Upper lobe of right lung (tissue), 1 donor: ENCODE results near the gene PPP6R3. TPM values are rescaled to one million over a fixed set of nuclear protein-coding genes. Genes with fewer than 3 reads are reported as not detected.
"Not testable (repeated sequence)": the region's sequence is repeated elsewhere in the genome, so short reads cannot be mapped to it uniquely, and the experiment has no call there.

Experiments
- ATAC-seq: fragments of 200-7000 bp; cut with Tn5 transposase; one replicate; pipeline ENCODE4 v1.9.1; 2020; ENCODE audit warnings: mild to moderate bottlenecking, moderate library complexity
- DNase-seq: peaks from one replicate; pipeline ENCODE4 v3.0.0-alpha.2; 2020
- H3K27ac ChIP-seq: fragments of 200-600 bp; one replicate; pipeline ENCODE4 v1.8.0; 2022
- H3K27me3 ChIP-seq: fragments of 200-600 bp; one replicate; pipeline ENCODE4 v1.8.0; 2022; ENCODE audit warnings: mild to moderate bottlenecking
- H3K36me3 ChIP-seq: fragments of 200-600 bp; one replicate; pipeline ENCODE4 v1.8.0; 2022
- H3K4me1 ChIP-seq: fragments of 200-600 bp; one replicate; pipeline ENCODE4 v1.8.0; 2022
- H3K4me3 ChIP-seq: fragments of 200-600 bp; one replicate; pipeline ENCODE4 v1.8.0; 2022; ENCODE audit warnings: mild to moderate bottlenecking
- H3K9me3 ChIP-seq: fragments of 200-600 bp; one replicate; pipeline ENCODE4 v1.8.0; 2022
- CTCF ChIP-seq: fragments of 200-600 bp; IDR thresholded peaks from one replicate; pipeline ENCODE4 v1.8.0; 2022; ENCODE audit warnings: antibody characterized with exemption
- intact Hi-C: fragments of 100-400 bp; cut with DNase I; formaldehyde crosslinking; loops from one replicate; pipeline ENCODE4 v1.11.0; 2022
- total RNA-seq: library from RNA; stranded (reverse); fragmentation: NEBNext Ultra II Directional; extraction: Animal tissue kit (Norgen Biotek cat#: 25700); gene quantifications from one replicate; pipeline ENCODE4 v1.2.1, GENCODE V29; 2021
- donor health status: DM: no; HTN: yes; CAD: no; lungs with severe emphysema.

Gene PPP6R3
- total RNA-seq, 1 donor from 2014 or later: 93.2 TPM

- DNase-seq: no peak
- Histone ChIP-seq H3K27me3 (no peaks in the 10 kb centered on the region), H3K27ac (no peak overlapping the region), H3K36me3 (no peaks in the 10 kb centered on the region), H3K9me3 (no peaks in the 10 kb centered on the region), H3K4me3 (no peak overlapping the region), H3K4me1 (peaks cover 74% of the 10 kb centered on the region)
- intact Hi-C loops: no loop called here
- peak; percentile 19 for ATAC-seq
- TF ChIP-seq CTCF: no peak
These were observed 9.8 kb downstream of the PPP6R3 start for GRCh38 chr11:68470304-68470811.

- Histone ChIP-seq H3K27me3 (no peaks in the 10 kb centered on the region), H3K27ac (no peak overlapping the region), H3K36me3 (no peaks in the 10 kb centered on the region), H3K4me1 (peaks cover 65% of the 10 kb centered on the region), H3K9me3 (no peaks in the 10 kb centered on the region), H3K4me3 (no peak overlapping the region)
- no peak for TF ChIP-seq CTCF
- peak; percentile 74 for ATAC-seq
- intact Hi-C loops: no loop called here
- DNase-seq: no peak
These were observed 11.1 kb downstream of the PPP6R3 start for GRCh38 chr11:68471360-68472340.

DNA sequence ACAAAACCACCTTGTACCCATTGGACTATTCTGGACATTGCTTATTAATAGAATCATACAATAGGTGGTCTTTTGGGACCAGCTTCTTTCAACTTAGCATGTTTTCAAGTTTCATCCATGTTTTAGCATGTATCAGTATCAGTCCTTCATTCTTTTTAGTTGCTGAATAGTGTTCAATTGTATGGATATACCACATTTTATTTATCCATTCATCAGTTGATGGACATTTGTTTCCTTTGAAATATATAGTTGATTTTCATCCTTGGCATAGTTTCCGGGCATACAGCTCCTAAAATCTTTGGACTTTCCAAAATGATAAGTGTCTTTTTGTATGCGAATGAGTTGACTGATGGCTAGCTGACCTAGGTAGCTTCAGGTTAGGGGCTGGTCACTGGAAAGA is 12.2 kb downstream of the PPP6R3 start:
- TF ChIP-seq CTCF: no peak
- ATAC-seq (no peak), DNase-seq (no peak)
- H3K9me3 ChIP-seq: no peaks in the 10 kb centered on the region
- H3K27ac ChIP-seq: no peak overlapping the region
- H3K27me3 ChIP-seq: no peaks in the 10 kb centered on the region
- H3K4me1 ChIP-seq: peaks cover 59% of the 10 kb centered on the region
- H3K36me3 ChIP-seq: no peaks in the 10 kb centered on the region
- H3K4me3 ChIP-seq: no peak overlapping the region
- intact Hi-C loops: no loop called here

DNA sequence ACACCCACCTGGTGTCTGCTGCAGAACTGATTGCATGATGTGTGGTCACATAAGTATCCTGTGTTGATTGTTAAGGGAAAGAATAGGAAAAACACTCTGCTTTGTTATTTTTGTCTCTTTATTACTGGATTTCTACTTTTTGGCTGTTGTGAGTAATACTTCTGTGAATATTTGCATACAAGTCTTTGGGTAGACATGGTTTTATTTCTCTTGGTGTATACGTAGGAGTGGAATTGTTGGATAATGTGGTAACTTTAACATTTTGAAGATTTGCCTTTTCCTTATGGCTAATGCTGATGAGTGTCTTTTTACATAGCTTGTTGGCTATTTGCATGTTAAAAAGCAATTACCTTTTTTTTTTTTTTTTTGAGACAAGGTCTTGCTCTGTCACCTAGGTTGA is 13.1 kb downstream of the PPP6R3 start:
- Histone ChIP-seq H3K9me3 (no peaks in the 10 kb centered on the region), H3K27me3 (no peaks in the 10 kb centered on the region), H3K27ac (no peak overlapping the region), H3K4me3 (no peak overlapping the region), H3K4me1 (peaks cover 54% of the 10 kb centered on the region), H3K36me3 (no peaks in the 10 kb centered on the region)
- no peak for DNase-seq
- intact Hi-C loops: no loop called here
- TF ChIP-seq CTCF: no peak
- ATAC-seq: no peak

GRCh38 chr11:68475626-68476025 is 15.1 kb downstream of the PPP6R3 start:
- H3K27ac ChIP-seq, ATAC-seq, H3K36me3 ChIP-seq, H3K27me3 ChIP-seq, H3K9me3 ChIP-seq, H3K4me3 ChIP-seq, intact Hi-C loops, DNase-seq: not testable (repeated sequence)
- H3K4me1 ChIP-seq: peaks cover 40% of the 10 kb centered on the region

GRCh38 chr11:68479390-68479789 is 18.8 kb downstream of the PPP6R3 start:
- Histone ChIP-seq H3K36me3 (no peaks in the 10 kb centered on the region), H3K4me1 (peaks cover 21% of the 10 kb centered on the region), H3K9me3 (no peaks in the 10 kb centered on the region), H3K4me3 (no peak overlapping the region), H3K27ac (no peak overlapping the region), H3K27me3 (no peaks in the 10 kb centered on the region)
- ATAC-seq (no peak), DNase-seq (no peak)
- intact Hi-C loops: no loop called here
- no peak for TF ChIP-seq CTCF
